ENCODE measurements around the gene RRM2.
A peak's percentile ranks its signal among the peaks of the same experiment; 100 is the strongest.

Gene RRM2

DNA sequence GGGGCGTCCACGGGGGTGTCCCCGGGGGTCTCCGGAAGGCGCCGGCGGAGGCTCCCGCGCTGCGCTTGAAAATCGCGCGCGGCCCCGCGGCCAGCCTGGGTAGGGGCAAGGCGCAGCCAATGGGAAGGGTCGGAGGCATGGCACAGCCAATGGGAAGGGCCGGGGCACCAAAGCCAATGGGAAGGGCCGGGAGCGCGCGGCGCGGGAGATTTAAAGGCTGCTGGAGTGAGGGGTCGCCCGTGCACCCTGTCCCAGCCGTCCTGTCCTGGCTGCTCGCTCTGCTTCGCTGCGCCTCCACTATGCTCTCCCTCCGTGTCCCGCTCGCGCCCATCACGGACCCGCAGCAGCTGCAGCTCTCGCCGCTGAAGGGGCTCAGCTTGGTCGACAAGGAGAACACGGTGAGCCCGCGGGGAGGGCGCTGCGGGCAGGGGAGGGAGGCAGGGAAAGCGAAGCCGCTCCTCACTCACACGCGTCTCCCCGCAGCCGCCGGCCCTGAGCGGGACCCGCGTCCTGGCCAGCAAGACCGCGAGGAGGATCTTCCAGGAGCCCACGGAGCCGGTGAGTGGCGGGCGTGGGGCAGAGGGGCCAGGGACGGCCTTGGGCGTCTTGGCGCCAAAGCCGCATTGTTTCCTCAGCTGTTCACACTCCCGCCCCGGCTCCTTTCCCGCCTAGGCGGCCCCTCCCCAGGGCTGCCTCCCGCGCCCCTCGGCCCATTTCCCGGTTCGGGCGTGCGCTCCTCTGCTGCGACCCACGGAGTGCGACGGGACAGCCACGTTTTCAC is at the start of gene RRM2:
RRM2 (plus strand) TSS at position 240 of the 781 bp plus-strand sequence; CDS start at position 300, 60 bp downstream.
- DNase-seq = peak; percentile 89

- no peak for DNase-seq
Measured at GRCh38 chr2:10073706-10074105, 48.8 kb upstream of the RRM2 start.

DNA sequence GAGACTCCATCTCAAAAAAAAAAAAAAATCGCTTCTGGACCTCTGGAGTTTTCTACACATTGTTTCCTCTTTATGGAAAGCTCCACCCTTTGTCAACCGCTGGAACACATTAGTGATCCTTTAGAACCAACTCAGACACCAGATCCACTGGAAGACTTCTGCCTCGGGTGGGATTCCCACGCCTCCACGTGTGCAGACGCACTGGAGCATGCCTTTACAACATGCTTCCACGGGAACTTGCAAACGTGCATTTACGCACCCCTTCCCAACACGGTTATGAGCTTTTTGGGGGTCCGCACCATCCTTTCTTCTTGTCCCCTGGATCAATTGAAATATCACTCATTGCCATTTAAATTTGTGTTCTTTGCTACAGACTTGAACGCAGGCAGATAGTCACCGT is 47.4 kb upstream of the RRM2 start:
- no peak for DNase-seq

DNA sequence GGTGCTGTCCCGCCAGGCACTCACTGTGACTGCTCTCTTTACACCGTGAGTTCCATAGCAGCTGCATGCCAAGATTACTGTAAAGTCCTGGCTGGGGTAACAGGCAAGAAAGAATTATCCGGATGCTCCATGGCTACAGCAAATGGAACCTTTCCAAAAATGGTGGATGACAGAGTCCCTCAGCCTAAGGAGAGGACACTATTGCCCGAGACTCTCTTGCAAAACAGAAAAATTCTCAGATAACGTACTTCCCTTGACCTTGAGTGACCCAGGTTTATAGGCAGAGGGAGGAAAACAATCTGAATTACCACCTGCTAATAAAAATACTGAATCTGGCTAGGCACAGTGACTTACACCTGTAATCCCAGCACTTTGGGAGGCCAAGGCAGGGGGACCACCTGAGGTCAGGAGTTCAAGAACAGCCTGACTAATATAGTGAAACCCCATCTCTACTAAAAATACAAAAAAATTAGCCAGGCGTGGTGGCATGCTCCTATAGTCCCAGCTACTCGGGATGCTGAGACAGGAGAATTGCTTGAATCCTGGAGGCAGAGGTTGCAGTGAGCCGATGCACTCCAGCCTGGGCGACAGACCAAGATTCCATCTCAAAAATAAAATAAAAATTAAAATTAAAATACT is 46.8 kb upstream of the RRM2 start:
- DNase-seq = no peak

GRCh38 chr2:10076511-10076910 is 46.0 kb upstream of the RRM2 start:
- no peak for DNase-seq

GRCh38 chr2:10076988-10077527 is 45.5 kb upstream of the RRM2 start:
- DNase-seq = no peak

DNA sequence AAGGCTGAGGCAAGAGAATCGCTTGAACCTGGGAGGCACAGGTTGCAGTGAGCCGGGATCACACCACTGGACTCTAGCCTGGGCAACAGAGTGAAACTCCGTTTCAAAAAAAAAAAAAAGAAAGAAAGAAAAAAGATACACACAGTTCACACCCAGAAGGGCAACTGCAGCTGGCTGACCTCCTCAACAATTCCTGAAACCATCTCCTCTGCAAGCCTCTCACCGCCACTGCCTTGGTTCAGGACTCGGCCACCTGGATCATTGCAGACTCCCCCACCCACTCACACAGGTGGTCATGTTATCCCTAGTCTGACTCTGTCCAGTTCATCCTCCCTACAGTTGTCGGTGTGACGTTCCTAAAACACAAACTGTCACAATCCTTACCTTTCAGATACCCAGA is 44.5 kb upstream of the RRM2 start:
- DNase-seq = no peak

GRCh38 chr2:10078704-10079265 is 43.8 kb upstream of the RRM2 start:
- no peak for DNase-seq

GRCh38 chr2:10079266-10079869 is 43.2 kb upstream of the RRM2 start:
- DNase-seq = no peak

- no peak for DNase-seq
Measured at GRCh38 chr2:10079870-10080535, 42.5 kb upstream of the RRM2 start, which contains the start of gene CYS1. Gene CYS1 (minus strand): TSS chr2:10080411. CDS start chr2:10080223, 188 bp downstream.

DNA sequence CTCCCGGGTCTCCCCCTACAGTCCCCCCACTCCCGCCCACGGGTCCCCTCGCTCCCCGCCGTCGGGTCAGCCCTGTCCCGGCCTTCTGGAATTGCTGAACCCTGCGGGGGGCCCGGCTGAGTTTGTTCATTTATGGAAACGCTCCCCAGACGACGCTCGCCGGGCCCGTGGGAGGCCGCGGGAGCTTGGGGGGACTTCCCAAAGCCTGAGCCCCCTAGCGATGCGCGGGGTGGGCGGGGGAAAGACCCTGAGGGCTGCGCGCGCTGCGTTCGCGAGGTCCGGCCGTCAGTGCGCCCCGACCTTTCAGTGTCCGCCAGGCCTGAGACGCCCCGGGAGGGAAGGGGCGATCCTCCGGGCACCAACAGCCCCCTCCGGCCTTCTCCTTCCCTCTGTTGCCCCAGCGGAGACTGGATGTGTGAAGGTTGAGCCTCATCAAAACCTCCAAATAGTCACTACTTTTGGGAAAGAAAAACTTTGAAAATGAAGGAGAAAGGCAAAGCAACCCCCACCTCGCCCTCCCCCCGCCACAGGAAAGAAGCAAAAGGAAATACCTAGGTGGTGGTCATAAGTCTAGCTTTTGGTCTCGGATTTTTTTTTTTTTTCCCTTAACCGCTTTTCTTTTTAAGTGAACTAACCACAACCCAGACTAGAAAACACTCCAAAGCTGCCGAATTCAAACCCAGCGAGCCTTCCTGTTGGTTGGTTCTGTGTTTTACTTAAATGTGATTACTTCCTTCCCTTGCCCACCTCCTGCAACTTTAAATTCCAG is 41.8 kb upstream of the RRM2 start:
- no peak for DNase-seq

DNA sequence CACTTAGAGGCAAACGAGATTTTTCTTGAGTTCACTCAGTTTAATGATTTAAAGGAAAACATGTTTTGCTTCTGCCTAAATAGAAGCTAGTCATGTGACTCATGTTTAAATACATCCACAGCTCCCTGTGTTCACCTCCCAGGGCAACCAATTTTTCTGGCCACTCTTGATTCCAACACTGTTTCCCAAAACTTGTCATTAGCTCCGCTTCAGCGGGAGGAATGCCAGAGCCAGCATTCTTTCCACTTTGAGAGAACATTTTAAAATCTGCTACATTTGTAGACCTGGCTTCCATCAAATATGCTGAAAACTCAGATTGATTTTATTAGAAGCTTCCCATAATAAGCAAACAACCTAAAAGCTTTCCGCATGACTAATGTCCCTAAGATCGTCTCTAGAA is 39.5 kb upstream of the RRM2 start:
- no peak for DNase-seq

DNA sequence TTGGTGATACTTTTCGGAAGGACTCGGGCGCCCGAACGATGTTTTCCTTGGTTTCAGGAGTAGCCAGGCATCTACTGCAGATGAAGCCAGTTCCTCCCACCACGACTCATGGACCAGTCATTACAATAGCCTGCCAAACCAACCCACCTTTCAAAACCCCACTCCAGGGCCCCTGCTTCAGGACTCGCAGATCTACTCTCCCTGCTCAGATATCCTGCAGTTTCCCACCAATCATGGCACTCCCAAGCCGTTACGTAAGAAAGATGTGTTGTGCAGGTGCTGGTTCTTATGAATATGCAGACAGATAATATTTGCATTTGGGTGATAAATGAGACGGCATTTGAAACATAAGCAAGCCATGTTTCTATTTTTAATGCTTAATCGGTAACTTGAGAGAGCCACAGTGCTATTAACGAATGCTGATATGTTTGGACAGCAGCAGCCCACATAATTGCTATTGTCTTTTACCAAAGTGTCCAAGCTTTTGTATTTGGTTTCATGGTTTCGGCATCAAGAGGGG is 38.8 kb upstream of the RRM2 start:
- DNase-seq = no peak

DNA sequence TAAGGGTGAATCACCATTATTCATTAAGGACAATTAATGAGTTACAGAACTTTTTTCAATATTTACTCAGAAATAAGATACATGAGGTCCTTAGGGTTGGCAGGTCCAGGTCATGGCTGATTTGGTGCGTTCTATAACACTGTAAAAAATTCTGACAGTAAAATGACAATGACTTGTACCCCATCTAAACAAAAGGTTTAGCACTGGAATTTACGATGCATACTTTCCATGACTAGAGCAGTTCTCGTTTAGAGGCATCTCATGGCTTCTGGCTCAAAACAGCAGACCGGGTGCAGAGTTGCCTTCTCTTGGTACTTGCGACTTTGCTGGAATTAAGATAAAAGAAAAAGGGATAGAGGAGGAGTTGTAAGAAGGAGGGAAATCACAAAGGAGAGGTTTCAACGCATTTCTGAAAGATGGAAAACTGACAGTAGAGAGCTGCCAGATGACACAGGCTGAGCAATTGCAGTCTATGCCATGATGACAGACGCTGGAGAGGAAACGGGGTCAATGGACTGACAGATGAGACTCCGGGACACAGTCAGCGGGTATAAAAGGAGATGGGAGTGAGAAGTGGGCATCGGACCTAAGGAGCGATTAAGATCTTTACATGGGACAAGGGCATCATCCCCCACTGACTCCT is 38.2 kb upstream of the RRM2 start:
- DNase-seq = no peak

DNA sequence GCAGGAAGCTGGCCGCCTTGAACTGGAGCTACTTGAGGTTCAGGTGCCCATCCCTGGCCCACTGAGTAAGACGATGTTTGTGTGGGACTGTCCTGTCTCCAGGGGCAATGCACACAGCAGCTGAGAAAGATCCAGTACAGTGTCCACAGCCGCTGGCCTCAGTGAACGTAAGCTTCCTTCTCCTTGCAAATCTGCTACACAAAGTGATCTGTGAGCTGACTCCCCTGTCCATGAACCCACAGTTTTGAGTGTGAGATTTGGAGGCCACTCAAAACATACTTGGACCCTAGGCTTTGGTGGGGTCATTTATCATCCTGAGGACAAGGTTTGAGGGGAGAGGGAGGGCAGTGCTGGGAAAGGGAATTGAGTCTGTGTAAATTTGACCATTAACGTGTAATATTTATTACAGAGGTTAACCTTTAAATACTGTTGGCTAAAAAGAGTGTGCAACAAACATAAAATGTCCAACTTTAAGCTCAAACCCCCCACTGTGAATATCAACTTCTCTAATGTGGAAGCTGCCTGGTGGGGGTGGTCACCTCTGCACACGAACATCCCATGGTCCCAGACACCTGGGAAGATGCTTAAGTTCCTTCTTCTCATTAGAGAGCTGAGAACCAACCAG is 37.4 kb upstream of the RRM2 start:
- DNase-seq = no peak

- no peak for DNase-seq
Measured at GRCh38 chr2:10085668-10086059, 36.9 kb upstream of the RRM2 start.

- no peak for DNase-seq
Measured at GRCh38 chr2:10086950-10087349, 35.6 kb upstream of the RRM2 start.

- DNase-seq = no peak
Measured at GRCh38 chr2:10087360-10087759, 35.2 kb upstream of the RRM2 start.

DNA sequence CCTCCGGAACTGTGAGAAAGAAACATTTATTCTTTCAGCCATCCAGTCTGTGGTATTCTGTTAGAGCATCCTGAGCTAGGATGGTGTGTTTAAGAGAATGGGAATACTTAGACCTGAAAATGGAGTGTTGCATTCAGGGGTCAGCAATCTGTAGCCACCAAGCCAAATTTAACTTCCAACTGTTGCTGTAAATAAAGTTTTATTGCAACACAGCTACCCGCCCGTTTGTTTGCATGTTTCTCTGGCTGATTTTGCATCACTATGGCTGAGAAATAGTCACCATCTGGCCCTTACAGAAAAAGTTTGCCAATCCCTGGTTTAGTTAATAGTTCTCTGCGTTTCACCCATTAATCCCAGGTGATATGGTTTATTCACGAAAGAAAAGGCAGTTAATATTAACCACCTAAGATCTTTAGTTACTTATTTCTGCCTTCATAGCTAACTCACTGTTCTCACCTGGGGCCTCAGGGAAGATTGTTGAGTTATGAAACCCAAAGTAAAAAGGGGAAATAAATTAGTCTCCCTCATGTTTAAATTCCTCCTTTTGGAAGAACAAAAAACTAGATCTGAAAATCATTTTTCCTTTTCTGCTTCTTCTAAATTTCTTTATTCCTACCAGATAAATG is 32.9 kb upstream of the RRM2 start:
- no peak for DNase-seq

DNA sequence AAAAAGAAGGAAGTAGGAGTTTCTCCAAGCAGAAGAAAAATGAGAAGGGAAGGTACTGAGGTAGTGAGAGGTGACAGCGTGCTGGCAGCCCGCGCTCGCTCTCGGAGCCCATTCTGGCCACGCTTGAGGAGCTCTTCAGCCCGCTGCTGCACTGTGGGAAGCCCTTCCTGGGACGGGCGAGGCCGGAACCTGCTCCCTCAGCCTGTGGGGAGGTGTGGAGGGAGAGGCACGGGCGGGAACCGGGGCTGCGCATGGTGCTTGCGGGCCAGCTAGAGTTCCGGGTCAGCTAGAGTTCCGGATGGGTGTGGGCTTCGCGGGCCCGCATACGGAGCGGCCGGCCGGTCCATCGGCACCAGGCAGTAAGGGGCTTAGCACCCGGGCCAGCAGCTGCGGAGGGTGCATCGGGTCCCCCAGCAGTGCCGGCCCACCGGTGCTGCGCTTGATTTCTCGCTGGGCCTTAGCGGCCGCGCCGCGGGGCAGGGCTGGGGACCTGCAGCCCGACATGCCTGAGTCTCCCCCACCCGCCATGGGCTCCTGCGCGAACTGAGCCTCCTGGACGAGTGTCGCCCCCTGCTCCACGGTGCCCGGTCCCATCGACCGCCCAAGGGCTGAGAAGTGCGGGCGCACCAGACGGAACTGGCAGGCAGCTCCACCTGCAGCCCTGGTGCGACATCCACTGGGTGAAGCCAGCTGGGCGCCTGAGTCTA is 31.2 kb upstream of the RRM2 start:
- DNase-seq = peak; percentile 38

All from activated naive CD4-positive, alpha-beta T cell treated with anti-CD3 and anti-CD28 coated beads, Interleukin-2, amount 50 U/mL, for 16 hours (primary cell).